GM12878 (cell line): ENCODE results near the gene TIRAP. TPM values are rescaled to one million over a fixed set of nuclear protein-coding genes. Genes with fewer than 3 reads are reported as not detected.

Experiments
- ATAC-seq: fragments of 200-7000 bp; cut with Tn5 transposase; 3 replicates; pipeline ENCODE4 v1.9.1; 2020; ENCODE audit warnings: mild to moderate bottlenecking, moderate library complexity
- BruUV-seq: library from RNA; stranded (reverse); fragments of 400-500 nt; replicated peaks from 2 replicates; lab custom pipeline; 2021; lab: Mats Ljungman, UMichigan
- CTCF ChIA-PET: fragments of 300-600 bp; sonication (Branson Sonifier 250); formaldehyde crosslinking; extraction: SDS; loops from one replicate; lab custom pipeline; 2021; ENCODE audit warnings: inconsistent platforms; lab: Yijun Ruan, JAX
- POLR2A ChIA-PET: fragments of 350-600 bp; formaldehyde crosslinking; extraction: SDS; loops from one replicate; lab custom pipeline; 2021; ENCODE audit warnings: inconsistent platforms; lab: Charles Lee
- RAD21 ChIA-PET: fragments of 300-600 bp; sonication (Branson Sonifier 250); formaldehyde crosslinking; loops from one replicate; lab custom pipeline; 2023; ENCODE audit warnings: antibody characterized with exemption; ENCODE audit not compliant: unreplicated experiment; lab: Charles Lee
- SMC1A ChIA-PET: fragments of 300-600 bp; sonication (Branson Sonifier 250); formaldehyde crosslinking; loops from one replicate; lab custom pipeline; 2023; ENCODE audit not compliant: unreplicated experiment, uncharacterized antibody; lab: Charles Lee
- DNase-seq: peaks from one replicate; pipeline ENCODE4 v3.0.0-alpha.2; 2011; ENCODE audit warnings: low read depth, low spot score
- FAIRE-seq: peaks from 3 replicates; lab custom pipeline; 2011; peaks lifted over from hg19 to GRCh38; lab: Jason Lieb, UNC
- H2AFZ ChIP-seq: 2 replicates; pipeline ENCODE4 v1.6.0; 2011; ENCODE audit warnings: low read depth, low read length, control low read depth; ENCODE audit not compliant: control insufficient read depth
- H3K27ac ChIP-seq: 2 replicates; pipeline ENCODE4 v1.5.1; 2011; ENCODE audit warnings: control low read depth; ENCODE audit not compliant: control insufficient read depth, insufficient read depth
- H3K27me3 ChIP-seq, 2 experiments: replicated peaks in 1 of 2; 2 replicates each; pipeline versions ENCODE4 v1.6.0 to v1.6.1; 2011; ENCODE audit warnings: low read length in 1 of 2; ENCODE audit not compliant: control insufficient read depth in 2 of 2, insufficient read depth in 2 of 2
- H3K36me3 ChIP-seq, 2 experiments: 2 replicates each; pipeline ENCODE4 v1.5.1; 2011; ENCODE audit warnings: low read length in 1 of 2; ENCODE audit not compliant: control insufficient read depth in 2 of 2, insufficient read depth in 2 of 2
- H3K4me1 ChIP-seq: 2 replicates; pipeline ENCODE4 v1.6.1; 2011; ENCODE audit warnings: mild to moderate bottlenecking, low read length, moderate library complexity, mixed read lengths; ENCODE audit not compliant: control insufficient read depth, insufficient read depth
- H3K4me2 ChIP-seq: 2 replicates; pipeline ENCODE4 v1.6.0; 2011; ENCODE audit warnings: control low read depth; ENCODE audit not compliant: control insufficient read depth, insufficient read depth
- H3K4me3 ChIP-seq: fragments of 200-600 bp; sonication (generic); 2 replicates; pipeline ENCODE4 v1.5.1; 2016
- H3K79me2 ChIP-seq: 2 replicates; pipeline ENCODE4 v1.6.0; 2011; ENCODE audit warnings: low read length; ENCODE audit not compliant: control insufficient read depth, insufficient read depth
- H3K9ac ChIP-seq: 2 replicates; pipeline ENCODE4 v1.8.0; 2011; ENCODE audit warnings: low read length, control low read depth, mixed read lengths; ENCODE audit not compliant: control insufficient read depth, insufficient read depth
- H3K9me3 ChIP-seq: replicated peaks from 3 replicates; pipeline ENCODE4 v1.5.1; 2011; ENCODE audit warnings: mild to moderate bottlenecking, low read length; ENCODE audit not compliant: control insufficient read depth, insufficient read depth
- H4K20me1 ChIP-seq: 2 replicates; pipeline ENCODE4 v1.6.0; 2011; ENCODE audit not compliant: control insufficient read depth, insufficient read depth
- FOXM1 ChIP-seq: IDR thresholded peaks from 2 replicates; pipeline ENCODE4 v1.6.1; 2012; ENCODE audit warnings: low read depth, mild to moderate bottlenecking, inconsistent platforms, low read length, moderate library complexity
- HCFC1 ChIP-seq: fragments of 150-350 bp; IDR thresholded peaks from 2 replicates; pipeline ENCODE4 v1.6.1; 2014; ENCODE audit warnings: low read length
- IKZF1 ChIP-seq: fragments of 450-650 bp; conservative IDR thresholded peaks from 2 replicates; pipeline ENCODE4 v1.6.1; 2017; ENCODE audit warnings: antibody characterized with exemption, mild to moderate bottlenecking
- MTA2 ChIP-seq: fragments of 450-650 bp; IDR thresholded peaks from 2 replicates; pipeline ENCODE4 v1.6.1; 2016; ENCODE audit warnings: low read depth, mild to moderate bottlenecking, moderate library complexity
- NR2F1 ChIP-seq: fragments of 450-650 bp; conservative IDR thresholded peaks from 2 replicates; pipeline ENCODE4 v1.6.1; 2017; ENCODE audit warnings: mild to moderate bottlenecking
- PRDM15 ChIP-seq: fragments of 450-650 bp; formaldehyde crosslinking; IDR thresholded peaks from 2 replicates; pipeline ENCODE4 v1.4.0; 2020; ENCODE audit warnings: mild to moderate bottlenecking, moderate library complexity
- SKIL ChIP-seq: fragments of 450-650 bp; IDR thresholded peaks from 2 replicates; pipeline ENCODE4 v1.6.1; 2017; ENCODE audit warnings: mild to moderate bottlenecking, low read depth, inconsistent platforms; ENCODE audit not compliant: poor library complexity, severe bottlenecking
- SUPT20H ChIP-seq: IDR thresholded peaks from 2 replicates; pipeline ENCODE4 v1.6.1; 2011; ENCODE audit warnings: low read depth, mild to moderate bottlenecking, low read length, moderate library complexity, borderline replicate concordance; ENCODE audit not compliant: control insufficient read depth
- ZNF217 ChIP-seq: fragments of 450-650 bp; IDR thresholded peaks from 2 replicates; pipeline ENCODE4 v1.6.1; 2017; ENCODE audit warnings: antibody characterized with exemption, mild to moderate bottlenecking
- ZNF274 ChIP-seq: IDR thresholded peaks from one replicate; pipeline ENCODE4 v1.8.0; 2011; ENCODE audit not compliant: insufficient read length, insufficient read depth
- WGBS: methylation state at CpG from one replicate; pipeline ENCODE4 v1.1.6; 2016; ENCODE audit warnings: low lambda C conversion rate; ENCODE audit not compliant: insufficient replicate concordance, insufficient coverage; ENCODE audit errors: missing lambda C conversion rate; 5-methylcytosine and 5-hydroxymethylcytosine counted together
- in situ Hi-C: fragments of 300-500 bp; cut with MboI; formaldehyde crosslinking; loops from 9 replicates; pipeline ENCODE4 v1.14.3; 2018; ENCODE audit warnings: mixed read lengths
- intact Hi-C: fragments of 100-400 bp; cut with micrococcal nuclease; formaldehyde crosslinking; loops from one replicate; pipeline ENCODE4 v1.14.2; 2022; ENCODE audit not compliant: unreplicated experiment
- polyA plus RNA-seq, 11 experiments: library from polyadenylated mRNA; depleted of rRNA in 4 of 11; unstranded in 6 of 11; stranded (reverse) in 5 of 11; fragments of >200 nt; fragmentation: Nextera tagmentation in 4 of 11; fragmentation: Illumina TruSeq in 1 of 11; extraction: Ambion mirVana in 4 of 11; extraction: Trizol in 1 of 11; gene quantifications; 1 replicate in 1 of 11; 2 replicates in 10 of 11; pipeline versions ENCODE4 v1.2.1 to v1.2.3, GENCODE V29; 2011 to 2016; ENCODE audit warnings: inconsistent platforms in 2 of 11, missing spikeins in 2 of 11, low read depth in 1 of 11
- total RNA-seq, 4 experiments: library from RNA; depleted of rRNA in 3 of 4; stranded (reverse); fragments of >200 nt in 3 of 4; fragmentation: Illumina TruSeq in 1 of 4; extraction: Trizol in 1 of 4; gene quantifications; 2 replicates each; pipeline versions ENCODE4 v1.2.1 to v1.2.3, GENCODE V29; 2013 to 2021
- TF ChIP-seq, protein P1 (sequence below): fragments of 450-650 bp; IDR thresholded peaks from 2 replicates; pipeline ENCODE4 v1.6.1; 2017; ENCODE audit warnings: low read depth, mild to moderate bottlenecking, moderate library complexity
- TF ChIP-seq, protein P2 (sequence below): fragments of 450-650 bp; IDR thresholded peaks from 2 replicates; pipeline ENCODE4 v1.6.1; 2016; ENCODE audit warnings: mild to moderate bottlenecking

Gene TIRAP
- total and polyA plus RNA-seq, 10 of the 15 experiments (the other 5 are each of a cell fraction or from before 2014, with no cell fraction given): 0.76 to 9.9 (median 4.7) TPM

DNA sequence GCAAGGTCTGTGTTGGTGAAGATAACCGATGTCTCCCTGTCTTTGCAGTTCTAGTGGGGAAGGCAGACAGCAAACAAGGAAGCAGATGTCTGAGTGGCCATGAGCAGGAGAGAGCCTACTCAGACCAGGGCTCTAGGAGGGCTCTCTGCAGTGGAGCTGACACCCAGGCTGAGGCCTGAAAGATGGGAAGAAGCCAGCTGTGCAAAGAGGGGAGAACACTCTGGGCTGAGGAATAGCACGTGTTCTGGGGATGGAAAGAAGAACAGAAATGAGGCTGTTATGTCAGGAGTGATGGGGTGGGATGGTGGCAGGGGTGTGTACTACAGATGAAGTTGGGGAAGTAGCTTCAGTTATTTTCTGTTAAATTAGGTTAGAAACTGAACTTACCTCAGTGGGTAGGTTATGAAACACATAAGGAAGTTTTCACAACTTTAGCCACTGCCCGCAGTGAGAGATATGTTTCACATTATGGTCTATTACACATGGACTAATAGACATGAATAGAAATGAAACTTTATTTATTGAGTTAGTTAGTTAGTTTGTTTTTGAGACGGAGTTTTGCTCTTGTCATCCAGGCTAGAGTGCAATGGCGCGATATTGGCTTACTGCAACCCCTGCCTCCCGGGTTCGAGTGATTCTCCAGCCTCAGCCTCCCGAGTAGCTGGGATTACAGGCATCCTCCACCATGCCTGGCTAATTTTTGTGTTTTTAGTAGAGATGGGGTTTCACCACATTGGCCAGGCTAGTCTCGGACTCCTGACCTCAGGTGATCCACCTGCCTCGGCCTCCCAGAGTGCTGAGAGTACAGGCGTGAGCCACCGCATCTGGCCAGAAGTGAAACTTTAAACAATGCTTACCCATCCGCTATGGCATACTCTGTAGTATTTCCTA lies 28.8 kb downstream of the TIRAP start:
- Histone ChIP-seq H3K27ac (peak overlapping the region; percentile 61), H3K79me2 (peaks cover 6% of the 10 kb centered on the region), H3K4me1 (peaks cover 36% of the 10 kb centered on the region), H3K36me3 (peaks cover 1 to 19% of the 10 kb centered on the region in 2 experiments), H4K20me1 (no peaks in the 10 kb centered on the region), H3K9me3 (no peaks in the 10 kb centered on the region; the same call in none of the 3 replicates), H3K4me3 (no peak overlapping the region), H2AFZ (no peak overlapping the region), H3K4me2 (peak overlapping the region; percentile 46), H3K27me3 (no peaks in the 10 kb centered on the region), H3K9ac (no peak overlapping the region)
- intact Hi-C loops: loop anchor here (2.0 to 10.0 kb wide), 5 partner anchors 43 to 673 kb away; partner anchors contain the start of gene ST3GAL4
- ChIA-PET CTCF (interaction anchor here (0.6 to 10.0 kb wide), 29 partner anchors 9 to 763 kb away, joined by 3 to 232 read pairs (median 6); partner anchors contain the start of gene ST3GAL4), RAD21 (interaction anchor here (0.7 to 3.0 kb wide), 20 partner anchors 8 to 679 kb away, joined by 3 to 36 read pairs (median 4); partner anchors contain the start of gene ST3GAL4), POLR2A (interaction anchor here (0.6 to 1.7 kb wide), 4 partner anchors 12 to 169 kb away, joined by 3 to 5 read pairs (median 5); no protein-coding TSS in a partner anchor), SMC1A (interaction anchor here (1.0 to 6.5 kb wide), 20 partner anchors 7 to 259 kb away, joined by 3 to 78 read pairs (median 5); partner anchors contain the start of genes DCPS and ST3GAL4)
- 14% methylated on average over 14 of the region's 14 CpGs for WGBS
- in situ Hi-C loops: no loop called here
- FAIRE-seq (peak; percentile 35), ATAC-seq (peak; percentile 86), DNase-seq (peak; percentile 60)
- no TSS peak for BruUV-seq
- TF ChIP-seq, protein P1, sequence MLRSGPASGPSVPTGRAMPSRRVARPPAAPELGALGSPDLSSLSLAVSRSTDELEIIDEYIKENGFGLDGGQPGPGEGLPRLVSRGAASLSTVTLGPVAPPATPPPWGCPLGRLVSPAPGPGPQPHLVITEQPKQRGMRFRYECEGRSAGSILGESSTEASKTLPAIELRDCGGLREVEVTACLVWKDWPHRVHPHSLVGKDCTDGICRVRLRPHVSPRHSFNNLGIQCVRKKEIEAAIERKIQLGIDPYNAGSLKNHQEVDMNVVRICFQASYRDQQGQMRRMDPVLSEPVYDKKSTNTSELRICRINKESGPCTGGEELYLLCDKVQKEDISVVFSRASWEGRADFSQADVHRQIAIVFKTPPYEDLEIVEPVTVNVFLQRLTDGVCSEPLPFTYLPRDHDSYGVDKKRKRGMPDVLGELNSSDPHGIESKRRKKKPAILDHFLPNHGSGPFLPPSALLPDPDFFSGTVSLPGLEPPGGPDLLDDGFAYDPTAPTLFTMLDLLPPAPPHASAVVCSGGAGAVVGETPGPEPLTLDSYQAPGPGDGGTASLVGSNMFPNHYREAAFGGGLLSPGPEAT: peak; percentile 39; the same call in 1 of the 2 replicates
- TF ChIP-seq ZNF217 (peak; percentile 64), ZNF274 (no peak), HCFC1 (no peak), IKZF1 (peak; percentile 71), FOXM1 (peak; percentile 42; the same call in 1 of the 2 replicates), MTA2 (peak; percentile 89), SKIL (peak; percentile 59), PRDM15 (no peak), SUPT20H (no peak), NR2F1 (peak; percentile 71)
- TF ChIP-seq, protein P2, sequence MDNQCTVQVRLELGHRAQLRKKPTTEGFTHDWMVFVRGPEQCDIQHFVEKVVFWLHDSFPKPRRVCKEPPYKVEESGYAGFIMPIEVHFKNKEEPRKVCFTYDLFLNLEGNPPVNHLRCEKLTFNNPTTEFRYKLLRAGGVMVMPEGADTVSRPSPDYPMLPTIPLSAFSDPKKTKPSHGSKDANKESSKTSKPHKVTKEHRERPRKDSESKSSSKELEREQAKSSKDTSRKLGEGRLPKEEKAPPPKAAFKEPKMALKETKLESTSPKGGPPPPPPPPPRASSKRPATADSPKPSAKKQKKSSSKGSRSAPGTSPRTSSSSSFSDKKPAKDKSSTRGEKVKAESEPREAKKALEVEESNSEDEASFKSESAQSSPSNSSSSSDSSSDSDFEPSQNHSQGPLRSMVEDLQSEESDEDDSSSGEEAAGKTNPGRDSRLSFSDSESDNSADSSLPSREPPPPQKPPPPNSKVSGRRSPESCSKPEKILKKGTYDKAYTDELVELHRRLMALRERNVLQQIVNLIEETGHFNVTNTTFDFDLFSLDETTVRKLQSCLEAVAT: 0 out of 2 replicates have a peak, but pooled peaks have one; percentile 34
